Ascending aorta (tissue), 2 donors: ENCODE results near the gene TOGARAM2. TPM values are rescaled to one million over a fixed set of nuclear protein-coding genes. Genes with fewer than 3 reads are reported as not detected.

Experiments
- DNase-seq, 2 donors: peaks; one replicate each; pipeline ENCODE4 v3.0.0-alpha.2; 2019; ENCODE audit warnings: low spot score in 2 of 2
- H3K27ac ChIP-seq, 2 donors: fragments of 200-600 bp; sonication (generic); one replicate each; pipeline ENCODE4 v1.5.1; 2016 to 2017; ENCODE audit warnings: mild to moderate bottlenecking in 1 of 2
- H3K27me3 ChIP-seq: fragments of 200-600 bp; sonication (generic); one replicate; pipeline ENCODE4 v1.5.1; 2017
- H3K36me3 ChIP-seq, 2 donors: fragments of 200-600 bp; sonication (generic); one replicate each; pipeline ENCODE4 v1.5.1; 2016
- H3K4me1 ChIP-seq, 2 donors: fragments of 200-600 bp; sonication (generic); one replicate each; pipeline ENCODE4 v1.5.1; 2016 to 2017; ENCODE audit warnings: mild to moderate bottlenecking in 1 of 2
- H3K4me3 ChIP-seq, 2 donors: fragments of 200-600 bp; sonication (generic); one replicate each; pipeline ENCODE4 v1.5.1; 2016 to 2017; ENCODE audit warnings: mild to moderate bottlenecking in 1 of 2
- H3K9me3 ChIP-seq, 2 donors: fragments of 200-600 bp; sonication (generic); one replicate each; pipeline ENCODE4 v1.5.1; 2016
- intact Hi-C: fragments of 100-400 bp; cut with DNase I; formaldehyde crosslinking; loops from one replicate; pipeline ENCODE4 v1.15.1; 2023
- total RNA-seq: library from RNA; depleted of rRNA; stranded (reverse); fragments of >200 nt; gene quantifications from one replicate; pipeline ENCODE4 v1.1.0, GENCODE V29; 2016
- TF ChIP-seq, protein P1 (sequence below), 3 experiments: fragments of 200-600 bp in 2 of 3; fragments of 450-650 bp in 1 of 3; sonication (generic) in 2 of 3; IDR thresholded peaks; one replicate each; pipeline ENCODE4 v1.5.1; 2016 to 2019; ENCODE audit warnings: antibody characterized with exemption in 3 of 3, mild to moderate bottlenecking in 1 of 3, moderate library complexity in 1 of 3

The TOGARAM2 gene
- total RNA-seq, 1 donor from 2014 or later: not detected

DNA sequence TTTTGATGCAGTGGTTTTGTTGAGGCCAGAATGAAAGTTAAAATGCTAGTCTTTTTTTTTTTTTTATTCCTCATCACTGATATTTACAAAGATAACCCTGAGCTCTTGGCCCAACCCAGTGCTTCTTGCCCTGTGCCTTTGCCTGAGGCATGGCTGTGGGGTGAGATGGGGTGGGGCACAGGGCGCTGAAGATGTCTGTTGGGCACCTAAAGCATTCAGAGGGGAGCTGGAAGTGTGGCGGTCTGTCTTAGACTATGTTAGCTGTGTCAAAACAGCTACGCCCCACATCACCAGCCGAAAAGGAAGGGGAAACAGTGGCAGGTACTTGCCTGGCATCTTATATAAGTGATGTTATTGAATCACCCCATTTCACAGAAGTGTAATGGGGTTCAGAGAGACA, 20.7 kb downstream of the TOGARAM2 start:
- intact Hi-C loops: no loop called here
- no peaks in the 10 kb centered on the region for H3K4me1 ChIP-seq
- no peak overlapping the region for H3K4me3 ChIP-seq
- no peaks in the 10 kb centered on the region for H3K27me3 ChIP-seq
- TF ChIP-seq, protein P1, sequence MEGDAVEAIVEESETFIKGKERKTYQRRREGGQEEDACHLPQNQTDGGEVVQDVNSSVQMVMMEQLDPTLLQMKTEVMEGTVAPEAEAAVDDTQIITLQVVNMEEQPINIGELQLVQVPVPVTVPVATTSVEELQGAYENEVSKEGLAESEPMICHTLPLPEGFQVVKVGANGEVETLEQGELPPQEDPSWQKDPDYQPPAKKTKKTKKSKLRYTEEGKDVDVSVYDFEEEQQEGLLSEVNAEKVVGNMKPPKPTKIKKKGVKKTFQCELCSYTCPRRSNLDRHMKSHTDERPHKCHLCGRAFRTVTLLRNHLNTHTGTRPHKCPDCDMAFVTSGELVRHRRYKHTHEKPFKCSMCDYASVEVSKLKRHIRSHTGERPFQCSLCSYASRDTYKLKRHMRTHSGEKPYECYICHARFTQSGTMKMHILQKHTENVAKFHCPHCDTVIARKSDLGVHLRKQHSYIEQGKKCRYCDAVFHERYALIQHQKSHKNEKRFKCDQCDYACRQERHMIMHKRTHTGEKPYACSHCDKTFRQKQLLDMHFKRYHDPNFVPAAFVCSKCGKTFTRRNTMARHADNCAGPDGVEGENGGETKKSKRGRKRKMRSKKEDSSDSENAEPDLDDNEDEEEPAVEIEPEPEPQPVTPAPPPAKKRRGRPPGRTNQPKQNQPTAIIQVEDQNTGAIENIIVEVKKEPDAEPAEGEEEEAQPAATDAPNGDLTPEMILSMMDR (IDR thresholded peaks at IDR 0.05): no peak
- no peak for DNase-seq
- no peaks in the 10 kb centered on the region for H3K36me3 ChIP-seq
- H3K9me3 ChIP-seq: no peaks in the 10 kb centered on the region
- H3K27ac ChIP-seq: no peak overlapping the region

DNA sequence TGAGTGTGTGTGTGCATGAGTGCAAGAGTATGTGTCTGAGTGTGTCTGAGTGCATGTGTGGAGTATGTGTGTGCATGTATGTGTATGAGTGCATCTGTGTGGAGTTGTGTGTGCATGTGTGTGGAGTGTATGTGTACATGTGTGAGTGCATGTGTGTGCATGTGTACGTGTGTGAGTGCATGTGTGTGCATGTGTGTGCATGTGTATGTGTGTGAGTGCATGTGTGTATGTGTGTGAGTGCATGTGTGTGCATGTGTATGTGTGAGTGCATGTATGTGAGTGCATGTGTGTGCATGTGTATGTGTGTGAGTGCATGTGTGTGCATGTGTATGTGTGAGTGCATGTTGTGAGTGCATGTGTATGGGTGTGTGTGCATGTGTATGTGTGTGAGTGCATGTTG, 23.7 kb downstream of the TOGARAM2 start:
- Histone ChIP-seq H3K36me3 (no peaks in the 10 kb centered on the region), H3K4me3 (no peak overlapping the region), H3K9me3 (no peaks in the 10 kb centered on the region), H3K27ac (no peak overlapping the region), H3K4me1 (no peaks in the 10 kb centered on the region), H3K27me3 (no peaks in the 10 kb centered on the region)
- intact Hi-C loops: no loop called here
- TF ChIP-seq, protein P1 (IDR thresholded peaks at IDR 0.05): no peak
- DNase-seq: no peak

DNA sequence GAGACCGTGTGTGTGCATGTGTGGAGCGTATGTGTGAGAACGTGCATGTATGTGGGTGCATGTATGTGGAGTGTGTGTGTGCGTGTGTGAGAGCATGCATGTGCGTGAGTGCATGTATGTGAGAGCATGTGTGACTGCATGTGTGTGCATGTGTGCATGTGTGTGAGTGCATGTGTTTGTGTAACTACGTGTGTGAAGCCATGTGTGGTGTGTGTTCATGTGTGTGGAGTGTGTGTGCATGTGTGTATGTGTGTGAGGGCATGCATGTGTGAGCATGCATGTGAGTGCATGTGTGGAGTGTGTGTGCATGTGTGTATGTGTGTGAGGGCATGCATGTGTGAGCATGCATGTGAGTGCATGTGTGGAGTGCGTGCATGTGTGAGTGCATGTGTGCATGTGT, 24.2 kb downstream of the TOGARAM2 start:
- Histone ChIP-seq H3K36me3 (no peaks in the 10 kb centered on the region), H3K27me3 (no peaks in the 10 kb centered on the region), H3K9me3 (no peaks in the 10 kb centered on the region), H3K4me3 (no peak overlapping the region), H3K4me1 (no peaks in the 10 kb centered on the region), H3K27ac (no peak overlapping the region)
- intact Hi-C loops: no loop called here
- TF ChIP-seq, protein P1 (IDR thresholded peaks at IDR 0.05): no peak
- no peak for DNase-seq

DNA sequence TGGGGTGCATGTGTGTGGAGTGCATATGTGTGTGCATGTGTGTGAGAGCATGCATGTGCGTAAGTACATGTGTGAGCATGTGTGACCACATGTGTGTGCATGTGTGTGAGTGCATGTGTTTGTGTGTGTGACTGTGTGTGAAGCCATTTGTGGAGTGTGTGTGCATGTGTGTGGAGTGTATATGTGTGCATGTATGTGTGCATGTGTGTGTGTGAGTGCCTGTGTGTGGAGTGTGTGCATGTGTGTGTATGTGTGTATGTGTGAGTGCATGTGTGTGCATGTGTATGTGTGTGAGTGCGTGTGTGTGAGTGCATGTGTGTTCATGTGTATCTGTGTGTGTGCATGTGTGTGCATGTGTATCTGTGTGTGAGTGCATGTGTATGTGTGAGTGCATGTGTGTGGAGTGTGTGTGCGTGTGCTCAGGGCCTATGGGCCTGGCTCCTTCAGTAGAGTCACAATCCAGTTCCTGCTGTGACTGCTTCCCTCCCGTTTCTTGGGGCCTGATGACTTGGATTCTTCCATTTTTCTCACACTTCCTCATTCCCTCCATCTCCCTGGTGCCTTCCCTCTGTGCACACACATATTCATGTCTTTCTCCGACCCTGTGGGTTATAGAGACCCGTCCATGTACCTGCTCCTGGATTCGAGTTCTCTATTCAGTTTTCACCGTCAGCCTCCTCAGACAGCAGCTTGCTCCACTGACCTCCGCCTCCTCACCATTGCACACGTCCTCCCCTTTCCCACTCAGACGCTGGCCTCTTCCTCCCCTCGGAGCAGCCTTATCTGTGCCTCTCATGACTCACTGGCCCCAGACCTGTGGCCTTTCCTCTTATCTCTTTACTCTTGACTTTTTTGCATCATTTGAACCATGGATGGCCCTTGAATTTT, 25.2 kb downstream of the TOGARAM2 start:
- intact Hi-C loops: no loop called here
- Histone ChIP-seq H3K9me3 (no peaks in the 10 kb centered on the region), H3K4me1 (no peaks in the 10 kb centered on the region), H3K4me3 (no peak overlapping the region), H3K36me3 (no peaks in the 10 kb centered on the region), H3K27me3 (no peaks in the 10 kb centered on the region), H3K27ac (no peak overlapping the region)
- TF ChIP-seq, protein P1 (IDR thresholded peaks at IDR 0.05): no peak
- DNase-seq: no peak

DNA sequence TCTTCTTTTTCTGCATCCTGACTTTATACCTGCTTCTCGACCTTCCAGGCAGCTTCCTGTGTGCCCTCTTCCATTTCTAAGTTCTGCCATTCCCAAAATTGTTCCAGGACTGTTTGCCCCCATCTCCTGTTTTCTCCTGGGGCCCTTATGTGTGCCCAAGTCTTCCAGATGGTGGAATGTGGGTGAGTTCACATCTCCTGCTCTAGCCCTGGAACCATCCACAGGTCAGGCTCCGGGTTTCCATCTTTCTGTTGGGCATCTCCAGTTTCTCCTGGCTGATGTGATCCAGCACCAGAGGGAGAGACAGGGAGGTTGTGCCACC, 25.8 kb downstream of the TOGARAM2 start:
- no peaks in the 10 kb centered on the region for H3K9me3 ChIP-seq
- intact Hi-C loops: no loop called here
- TF ChIP-seq, protein P1 (IDR thresholded peaks at IDR 0.05): no peak
- no peaks in the 10 kb centered on the region for H3K36me3 ChIP-seq
- H3K4me3 ChIP-seq: no peak overlapping the region
- DNase-seq: no peak
- no peaks in the 10 kb centered on the region for H3K27me3 ChIP-seq
- H3K27ac ChIP-seq: no peak overlapping the region
- no peaks in the 10 kb centered on the region for H3K4me1 ChIP-seq
